GM12873 (cell line): ENCODE measurements around the gene RTBDN.

Experiments
- CTCF ChIP-seq: IDR thresholded peaks from 2 replicates; pipeline ENCODE4 v1.5.1; 2012; ENCODE audit warnings: low read depth, mild to moderate bottlenecking, moderate library complexity, low read length, control low read depth; ENCODE audit not compliant: insufficient read depth; ENCODE audit errors: missing control alignments

The RTBDN gene

GRCh38 chr19:12833418-12833737 is 1.0 kb downstream of the RTBDN start:
- TF ChIP-seq CTCF, result no peak

- no peak for TF ChIP-seq CTCF
Observed at GRCh38 chr19:12828494-12828893, 5.9 kb downstream of the RTBDN start.

GRCh38 chr19:12825254-12826131 is 8.9 kb downstream of the RTBDN start:
- peak; percentile 46 for TF ChIP-seq CTCF

GRCh38 chr19:12821761-12822160 is 12.6 kb downstream of the RTBDN start:
- TF ChIP-seq CTCF, result no peak

- TF ChIP-seq CTCF, result no peak
Observed at GRCh38 chr19:12815088-12815487, 19.3 kb downstream of the RTBDN start.

GRCh38 chr19:12806242-12807081 is 27.9 kb downstream of the RTBDN start, which contains the start of gene RNASEH2A:
RNASEH2A (plus strand) TSS chr19:12806584; CDS start chr19:12806674, 90 bp downstream.
- TF ChIP-seq CTCF, result peak; percentile 19

- no peak for TF ChIP-seq CTCF
Observed at GRCh38 chr19:12804051-12804450, 30.3 kb downstream of the RTBDN start.
